Hepatocyte (in vitro differentiated cells): Measurements from ENCODE around the gene CHST8. TPM values are rescaled to one million over a fixed set of nuclear protein-coding genes. Genes with fewer than 3 reads are reported as not detected.

Experiments used
- DNase-seq: peaks from one replicate; pipeline ENCODE4 v3.0.0-alpha.2; 2016; ENCODE audit warnings: low spot score
- H2AFZ ChIP-seq: fragments of 200-600 bp; sonication (generic); 2 replicates; pipeline ENCODE4 v1.6.0; 2016; ENCODE audit warnings: antibody characterized with exemption, mild to moderate bottlenecking
- H3K27ac ChIP-seq: fragments of 200-600 bp; sonication (generic); 2 replicates; pipeline ENCODE4 v1.5.1; 2016; ENCODE audit warnings: mild to moderate bottlenecking
- H3K27me3 ChIP-seq: fragments of 200-600 bp; sonication (generic); 2 replicates; pipeline ENCODE4 v1.6.1; 2016
- H3K36me3 ChIP-seq: fragments of 200-600 bp; sonication (generic); replicated peaks from 2 replicates; pipeline ENCODE4 v1.5.1; 2016; ENCODE audit warnings: low read depth; ENCODE audit not compliant: insufficient read depth
- H3K4me1 ChIP-seq: fragments of 200-600 bp; sonication (generic); 2 replicates; pipeline ENCODE4 v1.5.1; 2016; ENCODE audit warnings: mild to moderate bottlenecking, moderate library complexity; ENCODE audit not compliant: insufficient read depth
- H3K4me2 ChIP-seq: fragments of 200-600 bp; sonication (generic); 2 replicates; pipeline ENCODE4 v1.6.0; 2016
- H3K4me3 ChIP-seq: fragments of 200-600 bp; sonication (generic); 2 replicates; pipeline ENCODE4 v1.5.1; 2016; ENCODE audit warnings: mild to moderate bottlenecking
- H3K79me2 ChIP-seq: fragments of 200-600 bp; sonication (generic); 2 replicates; pipeline ENCODE4 v1.6.0; 2017; ENCODE audit warnings: mild to moderate bottlenecking
- H3K9me2 ChIP-seq: fragments of 200-600 bp; sonication (generic); replicated peaks from 2 replicates; pipeline ENCODE4 v1.6.0; 2017; ENCODE audit warnings: mild to moderate bottlenecking; ENCODE audit not compliant: insufficient read depth
- H3K9me3 ChIP-seq: fragments of 200-600 bp; sonication (generic); 2 replicates; pipeline ENCODE4 v1.5.1; 2016; ENCODE audit warnings: low read depth, mild to moderate bottlenecking
- H4K20me1 ChIP-seq: fragments of 200-600 bp; sonication (generic); 2 replicates; pipeline ENCODE4 v1.6.0; 2016; ENCODE audit warnings: mild to moderate bottlenecking; ENCODE audit not compliant: insufficient read depth, poor library complexity, severe bottlenecking
- CTCF ChIP-seq: fragments of 200-600 bp; sonication (generic); IDR thresholded peaks from 2 replicates; pipeline ENCODE4 v1.5.1; 2016; ENCODE audit warnings: antibody characterized with exemption, mild to moderate bottlenecking; ENCODE audit not compliant: poor library complexity
- EZH2 ChIP-seq: fragments of 200-600 bp; sonication (generic); IDR thresholded peaks from 2 replicates; pipeline ENCODE4 v1.6.1; 2016; ENCODE audit warnings: antibody characterized with exemption, mild to moderate bottlenecking, borderline replicate concordance
- EZH2phosphoT487 ChIP-seq: fragments of 200-600 bp; sonication (generic); IDR thresholded peaks from one replicate; pipeline ENCODE4 v1.6.1; 2018; ENCODE audit warnings: antibody characterized with exemption, mild to moderate bottlenecking, low read depth, moderate library complexity; ENCODE audit not compliant: unreplicated experiment, severe bottlenecking
- WGBS: methylation state at CpG from one replicate; pipeline ENCODE4 v1.1.6; 2016; ENCODE audit warnings: low lambda C conversion rate; ENCODE audit errors: missing lambda C conversion rate; 5-methylcytosine and 5-hydroxymethylcytosine counted together
- polyA plus RNA-seq: library from polyadenylated mRNA; unstranded; fragments of >200 nt; fragmentation: Nextera tagmentation; extraction: Ambion mirVana; gene quantifications from 2 replicates; pipeline ENCODE4 v1.2.1, GENCODE V29; 2016
- total RNA-seq: library from RNA; depleted of rRNA; stranded (reverse); fragments of >200 nt; gene quantifications from 2 replicates; pipeline ENCODE4 v1.2.3, GENCODE V29; 2014

Gene CHST8
- total and polyA plus RNA-seq, 2 experiments from 2014 or later: 0.07 to 0.89 TPM

GRCh38 chr19:33702606-33703437, 81.1 kb downstream of the CHST8 start:
- no peak overlapping the region for H3K27ac ChIP-seq
- no peak overlapping the region for H2AFZ ChIP-seq
- WGBS: 81% methylated on average over 21 of the region's 21 CpGs
- no peaks in the 10 kb centered on the region for H3K9me2 ChIP-seq
- no peaks in the 10 kb centered on the region for H3K36me3 ChIP-seq
- H3K27me3 ChIP-seq: no peaks in the 10 kb centered on the region
- no peak overlapping the region for H3K4me2 ChIP-seq
- H4K20me1 ChIP-seq: no peaks in the 10 kb centered on the region
- no peaks in the 10 kb centered on the region for H3K4me1 ChIP-seq
- DNase-seq: no peak
- H3K79me2 ChIP-seq: no peaks in the 10 kb centered on the region
- H3K9me3 ChIP-seq: no peaks in the 10 kb centered on the region
- TF ChIP-seq CTCF (no peak), EZH2 (no peak), EZH2phosphoT487 (no peak)
- no peak overlapping the region for H3K4me3 ChIP-seq

- no peak for DNase-seq
- no peaks in the 10 kb centered on the region for H4K20me1 ChIP-seq
- H3K27ac ChIP-seq: no peak overlapping the region
- no peaks in the 10 kb centered on the region for H3K36me3 ChIP-seq
- H2AFZ ChIP-seq: no peak overlapping the region
- H3K4me2 ChIP-seq: no peak overlapping the region
- H3K4me3 ChIP-seq: no peak overlapping the region
- H3K9me3 ChIP-seq: no peaks in the 10 kb centered on the region
- WGBS: 88% methylated on average over 11 of the region's 11 CpGs
- no peaks in the 10 kb centered on the region for H3K9me2 ChIP-seq
- TF ChIP-seq EZH2: no peak
- no peak for TF ChIP-seq CTCF
- no peak for TF ChIP-seq EZH2phosphoT487
- H3K4me1 ChIP-seq: no peaks in the 10 kb centered on the region
- H3K79me2 ChIP-seq: no peaks in the 10 kb centered on the region
- no peaks in the 10 kb centered on the region for H3K27me3 ChIP-seq
Observed at GRCh38 chr19:33703438-33703750, 81.6 kb downstream of the CHST8 start.

- Histone ChIP-seq H4K20me1 (no peaks in the 10 kb centered on the region), H2AFZ (no peak overlapping the region), H3K4me3 (no peak overlapping the region), H3K9me2 (no peaks in the 10 kb centered on the region), H3K79me2 (no peaks in the 10 kb centered on the region), H3K27ac (no peak overlapping the region), H3K36me3 (no peaks in the 10 kb centered on the region), H3K9me3 (no peaks in the 10 kb centered on the region), H3K4me1 (no peaks in the 10 kb centered on the region), H3K4me2 (no peak overlapping the region), H3K27me3 (no peaks in the 10 kb centered on the region)
- TF ChIP-seq EZH2: no peak
- TF ChIP-seq CTCF: no peak
- no peak for TF ChIP-seq EZH2phosphoT487
- WGBS: 87% methylated on average over 8 of the region's 8 CpGs
- DNase-seq: no peak
Observed at GRCh38 chr19:33703821-33704220, 82.1 kb downstream of the CHST8 start.
